Occipital lobe (tissue), 2 donors: Measurements from ENCODE around the gene DGCR8. TPM values are rescaled to one million over a fixed set of nuclear protein-coding genes. Genes with fewer than 3 reads are reported as not detected.
A peak's percentile ranks its signal among the peaks of the same experiment; 100 is the strongest.

ENCODE experiments used
- DNase-seq: peaks from one replicate; lab custom pipeline; 2025; lab: John Stamatoyannopoulos, UW
- total RNA-seq: library from RNA; depleted of rRNA; stranded (reverse); fragments of >200 nt; gene quantifications from one replicate; pipeline ENCODE4 v1.2.3, GENCODE V29; 2014

The DGCR8 gene
- total RNA-seq, 1 donor from 2014 or later, result 37.0 TPM

DNA sequence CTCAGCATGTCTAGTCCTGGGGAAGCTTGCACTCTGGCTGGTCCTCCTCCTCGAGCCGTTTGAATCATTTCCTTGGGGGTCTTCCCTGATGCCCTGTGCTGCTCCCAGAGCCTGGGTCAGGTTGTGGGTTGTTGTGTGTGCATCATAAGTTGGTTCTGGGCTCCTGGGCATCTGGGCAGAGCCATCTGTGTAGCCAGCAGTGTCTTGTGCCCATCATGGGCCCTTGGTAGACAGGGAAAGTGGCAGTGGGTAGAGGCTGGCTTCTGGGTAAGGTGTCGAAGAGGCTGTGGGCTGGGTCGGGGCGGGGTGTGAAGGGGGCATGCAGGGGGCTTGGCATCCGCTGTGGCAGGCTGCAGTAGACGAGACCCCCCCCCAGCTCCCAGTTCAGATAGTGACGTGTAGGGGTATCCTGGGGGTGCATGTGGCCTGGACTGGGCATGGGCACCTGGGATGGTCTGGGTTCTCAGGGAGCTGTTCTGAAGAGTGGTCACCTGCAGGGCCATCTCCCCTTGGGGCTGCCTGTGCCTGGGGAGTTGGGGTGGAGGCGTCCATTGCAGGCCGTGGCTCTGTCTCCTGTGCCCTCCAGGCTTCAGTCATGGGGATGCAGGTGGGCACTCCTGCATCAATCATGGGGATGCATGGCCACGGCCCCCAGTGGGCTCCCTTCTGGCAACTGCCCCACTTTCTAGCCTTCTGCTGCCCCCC is 44.2 kb downstream of the DGCR8 start:
- DNase-seq, result no peak

DNA sequence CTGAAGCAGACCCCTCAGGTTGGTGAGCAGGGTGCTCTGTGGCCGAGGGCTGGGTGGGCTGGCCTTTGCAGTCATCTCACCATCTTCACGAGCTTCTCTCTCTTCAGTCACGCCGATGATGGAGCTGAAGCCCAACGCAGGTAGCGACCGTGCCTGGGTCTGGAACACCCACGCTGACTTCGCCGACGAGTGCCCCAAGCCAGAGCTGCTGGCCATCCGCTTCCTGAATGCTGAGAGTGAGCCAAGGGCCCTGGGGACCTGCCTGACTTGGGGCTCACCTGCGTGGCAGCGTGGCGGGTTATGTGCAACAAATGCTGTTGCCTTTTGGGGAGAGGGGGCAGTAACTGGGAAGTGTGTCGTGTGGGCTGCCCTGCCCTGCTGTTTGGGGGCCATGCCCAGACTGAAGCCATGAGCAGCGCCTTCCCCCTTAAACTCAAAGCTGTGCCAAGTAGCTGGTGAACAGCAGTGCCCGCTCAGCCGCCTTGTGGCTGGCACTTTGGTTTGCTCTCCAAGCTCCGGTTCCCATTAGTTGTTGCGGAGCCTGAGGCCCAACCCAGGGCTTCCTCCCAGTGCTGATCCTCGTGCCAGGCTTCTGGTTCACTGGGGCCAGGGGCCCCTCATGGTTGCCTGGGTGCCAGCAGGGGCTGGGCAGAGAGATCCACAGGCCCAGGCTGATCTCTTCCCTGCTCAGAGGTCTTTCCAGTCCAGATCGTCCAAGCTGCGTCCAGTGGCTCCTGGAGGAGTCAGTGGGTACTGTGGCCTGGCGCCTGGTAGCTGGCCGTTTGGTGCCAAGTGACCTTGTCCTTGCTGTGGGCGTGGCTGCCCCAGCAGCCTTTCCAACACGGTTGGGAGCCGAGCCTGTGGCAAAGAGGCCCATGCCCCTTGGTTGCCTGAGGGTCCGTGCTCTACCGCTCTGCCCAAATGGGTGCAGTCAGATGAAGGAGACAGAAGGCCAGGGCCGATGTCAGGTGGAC is 45.4 kb downstream of the DGCR8 start:
- no peak for DNase-seq

DNA sequence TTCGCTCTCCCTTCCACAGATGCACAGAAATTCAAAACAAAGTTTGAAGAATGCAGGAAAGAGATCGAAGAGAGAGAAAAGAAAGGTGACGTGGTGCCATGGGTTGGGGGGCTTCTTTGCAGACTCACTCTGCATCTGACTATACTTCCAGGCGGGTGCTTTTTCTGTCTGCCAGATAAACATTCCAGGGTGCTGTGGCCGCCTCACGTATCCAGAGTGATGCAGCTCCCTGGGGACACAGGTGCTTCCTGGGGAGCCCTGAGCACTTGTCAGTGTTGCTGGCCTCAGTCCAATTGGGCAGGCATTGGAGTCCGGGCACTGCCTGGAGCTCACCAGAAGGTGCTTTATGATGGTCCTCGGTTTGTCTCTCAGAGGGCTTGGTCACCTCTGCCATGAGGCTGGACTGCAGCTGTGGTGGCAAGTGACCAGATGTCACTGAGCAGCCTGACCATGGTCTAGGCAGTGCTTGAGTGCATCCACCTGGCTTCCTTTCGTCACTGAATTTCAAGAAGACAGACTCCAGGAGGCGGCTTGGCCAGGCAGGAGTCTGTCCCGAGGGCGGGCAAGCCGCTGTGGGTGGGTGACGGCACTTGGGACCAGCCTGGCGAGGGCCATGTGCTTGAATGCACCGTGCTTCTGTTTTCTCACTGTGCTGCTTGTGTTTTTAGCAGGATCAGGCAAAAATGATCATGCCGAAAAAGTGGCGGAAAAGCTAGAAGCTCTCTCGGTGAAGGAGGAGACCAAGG is 46.4 kb downstream of the DGCR8 start:
- no peak for DNase-seq

DNA sequence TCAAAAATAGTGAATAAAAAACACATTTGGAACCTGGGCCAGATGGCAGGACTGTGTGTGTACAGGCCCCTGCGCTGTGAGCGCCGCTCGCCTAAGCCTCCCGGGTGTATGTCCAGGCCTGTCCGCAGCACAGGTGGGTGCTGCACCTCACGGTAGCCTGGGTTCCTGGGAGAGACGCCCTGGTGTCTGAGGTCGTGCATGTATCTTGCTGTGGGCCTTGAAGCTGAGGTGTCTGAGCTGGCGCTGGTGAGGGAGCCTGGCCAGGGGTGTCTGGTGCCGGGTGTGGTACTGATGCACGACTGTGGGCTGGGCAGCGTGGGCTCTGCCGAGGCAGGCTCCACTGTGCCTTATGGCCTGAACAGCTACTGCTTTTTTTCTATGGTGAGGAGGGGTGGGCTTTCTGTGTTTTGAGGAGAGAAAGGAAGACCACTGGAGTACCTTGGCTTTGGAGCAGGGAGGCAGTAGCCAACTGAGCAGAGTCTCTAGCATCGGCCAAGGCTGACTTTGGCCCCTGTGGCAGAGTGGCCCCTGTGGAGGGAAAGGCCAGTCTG is 47.4 kb downstream of the DGCR8 start:
- no peak for DNase-seq

DNA sequence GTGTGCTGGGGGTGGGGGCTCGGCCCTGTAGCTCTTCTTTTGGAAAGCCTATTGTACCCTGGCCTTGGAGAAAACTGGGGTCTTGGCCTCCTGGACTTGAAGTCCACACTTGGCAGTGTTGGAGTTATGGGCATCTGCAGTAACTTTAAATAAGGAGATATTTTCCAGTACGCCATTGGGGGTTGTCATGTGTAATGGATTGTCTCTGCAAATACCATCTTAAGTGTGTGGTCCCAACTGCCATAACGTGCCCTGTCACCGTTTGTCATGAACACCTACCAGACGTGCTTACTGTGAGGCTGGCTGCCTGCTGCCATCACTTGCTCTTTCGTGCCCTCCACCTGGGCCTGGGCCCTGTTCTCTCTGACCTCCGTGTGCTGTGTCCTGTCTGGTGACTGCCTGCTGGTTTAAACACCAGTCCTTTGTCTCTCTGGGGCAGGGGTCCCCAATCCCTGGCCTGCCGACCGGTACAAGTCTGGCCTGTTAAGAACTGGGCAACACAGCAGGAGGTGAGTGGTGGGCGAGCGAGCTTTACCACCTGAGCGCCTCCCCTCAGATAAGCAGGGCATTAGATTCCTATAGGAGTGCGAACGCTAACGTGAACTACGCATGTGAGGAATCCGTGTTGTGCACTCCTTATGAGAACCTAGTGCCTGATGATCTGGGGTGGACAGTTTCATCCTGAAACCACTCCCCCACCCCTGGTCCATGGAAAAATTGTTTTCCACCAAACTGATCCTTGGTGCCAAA is 48.0 kb downstream of the DGCR8 start:
- no peak for DNase-seq

DNA sequence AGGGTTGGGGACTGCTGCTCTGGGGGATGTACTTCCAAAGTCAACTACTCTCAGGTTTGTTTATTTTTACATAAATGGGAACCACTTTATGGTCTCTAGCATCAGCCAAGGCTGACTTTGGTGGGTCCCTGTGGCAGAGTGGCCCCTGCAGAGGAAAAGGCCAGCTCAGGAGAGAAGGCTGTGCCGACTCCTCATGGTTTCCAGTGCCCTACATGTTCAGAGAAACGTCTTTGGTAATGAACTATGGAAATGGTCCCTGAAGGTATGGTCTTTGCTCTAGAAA is 48.5 kb downstream of the DGCR8 start:
- no peak for DNase-seq

DNA sequence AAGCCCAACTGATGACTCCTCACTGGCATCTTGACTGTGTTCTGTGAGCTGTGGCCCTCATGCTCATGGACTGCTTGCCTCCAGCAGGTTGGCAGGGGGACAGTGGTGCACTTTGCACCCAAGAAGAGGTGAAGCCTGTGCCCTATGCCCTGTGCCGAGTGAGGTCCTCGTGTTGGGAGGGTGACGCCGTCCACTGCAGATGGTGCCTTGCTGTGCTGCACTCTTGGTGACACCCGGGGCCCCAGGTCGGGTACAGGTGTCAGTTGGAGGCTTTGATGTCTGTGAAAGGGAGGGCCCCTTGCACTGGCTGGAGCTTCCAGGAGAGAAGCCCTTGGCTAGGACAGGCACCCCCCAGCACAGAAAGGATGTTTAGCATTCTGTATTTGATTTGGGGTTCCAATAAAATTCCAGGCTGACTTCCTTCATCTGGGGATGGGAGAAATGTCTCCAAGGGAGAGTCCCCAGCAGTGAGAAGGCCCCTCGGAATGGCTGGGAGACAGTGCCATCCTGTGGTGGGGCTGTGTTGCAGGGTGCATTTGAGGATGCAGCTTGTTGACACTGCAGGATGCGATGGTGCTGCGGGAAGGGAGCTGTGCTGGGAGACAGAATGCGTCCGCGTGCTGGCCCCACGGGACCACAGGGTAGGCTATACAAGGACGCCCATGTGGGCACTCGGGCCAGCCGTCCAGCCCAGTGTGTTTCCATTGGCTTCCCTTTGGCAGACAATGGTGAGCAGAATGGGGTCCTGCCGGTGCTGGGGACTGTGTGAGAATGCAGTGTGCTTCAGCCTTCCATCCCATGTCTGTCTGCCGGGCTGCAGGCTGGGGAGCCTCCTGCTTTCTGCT is 49.1 kb downstream of the DGCR8 start:
- DNase-seq, result no peak

DNA sequence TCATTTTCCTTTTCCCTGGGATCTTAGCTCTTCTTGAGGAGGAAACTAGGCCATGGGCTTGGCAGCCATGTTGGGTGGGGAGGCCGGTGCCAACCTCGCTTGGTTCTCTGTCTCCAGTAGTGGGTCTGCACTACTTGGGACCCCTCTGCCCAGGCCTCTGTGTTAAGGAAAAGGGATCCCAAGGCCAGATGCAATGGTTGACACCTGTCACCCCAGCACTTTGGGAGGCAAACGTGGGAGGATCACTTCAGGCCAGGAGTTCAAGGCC is 49.6 kb downstream of the DGCR8 start:
- DNase-seq, result no peak

DNA sequence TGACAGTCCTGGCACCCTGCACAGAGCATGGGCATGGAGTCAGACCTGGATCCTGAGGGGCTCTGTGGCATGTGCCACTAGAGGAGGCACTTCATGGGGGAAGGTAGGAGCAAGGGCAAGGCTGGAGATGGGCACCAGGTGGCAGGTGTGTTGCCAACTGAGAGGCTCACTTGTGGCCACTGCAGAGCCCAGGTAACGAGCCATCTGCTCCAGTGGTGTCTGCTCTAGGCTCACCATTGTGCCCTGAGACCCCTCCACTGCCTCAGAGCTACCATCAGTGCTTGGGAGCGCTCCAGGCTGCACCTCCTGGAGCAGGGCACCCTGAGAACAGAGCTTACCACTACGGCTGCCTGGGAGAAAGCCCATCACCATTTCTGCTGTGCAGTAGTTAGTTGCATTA is 50.3 kb downstream of the DGCR8 start:
- DNase-seq, result no peak

DNA sequence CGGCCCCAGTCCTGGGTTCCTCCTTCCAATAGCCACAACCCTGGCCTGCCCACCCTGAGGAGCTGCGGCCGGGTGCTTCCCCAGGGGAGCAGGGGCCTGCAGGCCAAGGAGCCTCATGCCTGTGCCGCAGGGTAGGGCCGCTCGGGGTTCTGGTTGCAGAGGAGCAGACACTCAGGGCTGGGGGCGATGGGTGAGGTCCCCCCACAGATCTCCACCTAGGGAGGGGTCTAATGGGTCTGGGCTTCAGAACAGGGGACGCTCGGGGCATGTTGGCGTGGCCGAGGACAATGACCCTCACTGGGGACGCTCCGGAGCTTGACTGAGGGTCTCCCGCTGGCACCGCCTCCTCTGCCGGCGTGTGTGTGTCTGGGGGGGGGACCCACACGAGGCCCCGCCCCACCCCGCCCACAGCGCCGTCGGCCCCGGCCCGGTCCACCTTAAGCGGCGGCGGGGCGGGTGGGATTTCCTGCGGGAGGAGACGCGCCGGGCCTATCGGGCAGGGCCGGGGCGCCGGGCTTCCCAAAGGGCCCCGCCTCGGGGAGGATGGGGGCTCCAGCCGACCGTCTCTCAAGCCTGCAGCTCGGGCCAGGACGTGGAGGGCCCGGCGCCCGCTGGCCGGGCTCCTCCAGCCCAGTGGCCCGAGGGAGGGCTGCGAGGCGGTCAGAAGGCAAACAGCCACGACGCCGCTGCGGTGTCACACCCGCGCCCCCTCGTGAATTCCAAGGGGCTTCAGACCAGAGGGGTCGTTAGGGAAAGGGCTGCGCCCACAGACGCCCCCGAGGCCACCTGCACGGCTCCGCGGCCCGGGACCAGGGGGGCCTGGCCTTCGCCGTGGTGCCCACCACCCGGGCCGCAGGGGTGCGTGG is 50.9 kb downstream of the DGCR8 start:
- DNase-seq, result peak; percentile 76

DNA sequence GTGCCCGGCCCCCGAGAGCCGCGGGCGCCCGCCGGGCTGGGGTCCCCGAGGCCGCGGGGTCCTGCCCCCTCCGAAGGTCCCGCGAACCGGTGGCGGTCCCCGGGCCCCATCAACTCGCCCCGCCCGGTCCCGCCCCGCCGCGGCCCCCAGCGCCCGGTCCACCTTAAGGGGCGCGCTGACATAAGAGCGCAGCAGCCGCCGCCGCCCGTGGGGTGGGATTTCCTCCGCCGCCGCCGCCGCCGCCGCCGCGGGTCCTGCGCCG is 51.5 kb downstream of the DGCR8 start, which contains the start of gene ZDHHC8:
Gene ZDHHC8 (plus strand): TSS at position 208 of the 262 bp plus-strand sequence. CDS start 144 bp downstream, outside the sequence.
- DNase-seq, result no peak

DNA sequence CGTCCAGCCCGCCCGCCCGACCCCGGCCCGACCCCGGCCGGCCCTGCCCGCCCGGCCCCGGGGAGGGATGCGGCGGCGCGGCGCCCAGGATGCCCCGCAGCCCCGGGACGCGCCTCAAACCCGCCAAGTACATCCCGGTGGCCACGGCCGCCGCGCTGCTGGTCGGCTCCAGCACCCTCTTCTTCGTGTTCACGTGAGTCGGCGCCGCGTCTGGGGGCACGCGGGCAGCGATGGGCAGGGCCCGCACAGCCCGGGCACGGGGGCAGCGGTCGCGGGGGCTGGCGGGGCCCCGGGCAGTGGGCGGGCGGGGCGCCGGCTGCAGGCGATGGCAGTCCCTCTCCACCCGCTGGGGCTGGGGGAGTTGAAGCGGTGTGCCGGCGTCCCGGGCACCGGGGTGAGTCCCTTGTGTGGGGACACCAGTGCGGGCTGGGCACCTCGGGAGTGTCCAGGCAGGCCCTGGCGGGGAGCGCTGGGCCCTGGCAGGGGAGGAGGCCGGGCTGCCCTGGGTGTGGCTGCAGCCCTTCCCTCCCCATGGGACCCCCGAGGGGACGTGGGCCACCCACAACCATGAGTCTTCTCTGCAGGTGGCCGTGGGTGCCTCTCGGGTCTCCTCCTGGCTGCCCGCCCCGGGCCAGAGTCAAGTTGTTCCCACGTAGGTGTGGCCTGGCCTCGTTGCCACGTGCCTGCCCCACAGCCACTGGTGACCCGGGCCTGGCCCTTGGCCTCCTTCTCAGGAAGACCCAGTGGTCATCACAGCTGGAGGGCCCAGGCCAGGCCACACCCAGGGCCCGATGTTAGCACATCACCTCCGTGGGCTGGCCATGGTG is 52.0 kb downstream of the DGCR8 start:
- DNase-seq, result no peak

DNA sequence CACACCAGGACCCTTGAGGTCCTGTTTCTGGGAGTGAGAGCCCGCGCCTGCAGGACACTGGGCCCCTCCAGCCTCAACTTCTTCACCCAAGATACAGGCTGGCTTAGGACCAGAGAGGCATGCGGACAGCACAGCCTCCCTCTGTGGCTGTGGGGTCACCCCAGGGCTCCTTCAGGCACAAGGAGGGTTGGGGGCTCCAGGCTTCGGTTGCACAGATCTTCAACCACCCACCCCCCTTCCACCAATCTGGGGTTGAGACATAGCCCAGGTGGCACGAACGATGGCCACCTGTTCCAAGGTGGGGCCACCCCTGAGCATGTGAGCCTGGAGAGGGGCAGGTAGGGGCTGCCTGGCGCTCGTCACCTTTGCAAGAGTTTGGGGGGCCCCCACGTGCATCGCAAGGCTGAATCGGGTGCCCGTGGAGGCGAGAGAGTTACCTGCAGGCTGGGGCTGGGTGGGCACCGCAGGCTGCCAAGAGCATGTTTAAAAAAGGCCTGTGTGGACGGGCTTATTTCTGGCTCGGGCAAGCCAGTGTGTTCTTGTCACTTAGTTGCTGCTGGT is 52.7 kb downstream of the DGCR8 start:
- DNase-seq, result no peak

DNA sequence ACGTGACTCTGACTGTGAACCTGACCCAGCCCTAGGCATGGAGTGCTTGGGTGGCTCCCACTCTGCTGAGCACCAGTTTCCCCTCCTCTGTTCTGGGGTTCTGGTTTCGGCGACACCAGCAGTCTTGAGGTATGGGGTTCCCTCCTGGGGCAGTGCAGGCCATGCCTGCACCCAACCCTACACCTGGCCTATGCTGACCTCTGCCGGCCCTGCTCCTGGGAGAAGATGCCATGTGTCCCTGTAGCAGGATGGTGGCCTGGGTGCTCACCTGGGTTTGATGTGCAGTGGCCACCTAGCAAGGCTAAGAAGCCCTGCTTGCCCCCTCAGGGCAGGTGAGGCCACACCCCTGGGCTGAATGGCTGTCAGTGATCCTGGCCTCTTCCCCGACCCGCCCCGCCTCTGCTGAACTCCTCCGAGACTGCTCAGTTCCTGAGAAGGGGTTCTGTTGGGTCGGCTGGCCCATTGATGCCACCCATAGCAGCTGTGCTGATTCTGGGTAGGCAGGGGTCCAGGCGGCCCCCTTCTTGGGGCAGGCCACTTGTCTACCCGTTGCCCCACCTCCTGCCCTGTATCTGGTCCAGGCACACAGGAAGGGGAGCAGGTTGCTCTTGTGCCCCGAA is 54.0 kb downstream of the DGCR8 start:
- no peak for DNase-seq

DNA sequence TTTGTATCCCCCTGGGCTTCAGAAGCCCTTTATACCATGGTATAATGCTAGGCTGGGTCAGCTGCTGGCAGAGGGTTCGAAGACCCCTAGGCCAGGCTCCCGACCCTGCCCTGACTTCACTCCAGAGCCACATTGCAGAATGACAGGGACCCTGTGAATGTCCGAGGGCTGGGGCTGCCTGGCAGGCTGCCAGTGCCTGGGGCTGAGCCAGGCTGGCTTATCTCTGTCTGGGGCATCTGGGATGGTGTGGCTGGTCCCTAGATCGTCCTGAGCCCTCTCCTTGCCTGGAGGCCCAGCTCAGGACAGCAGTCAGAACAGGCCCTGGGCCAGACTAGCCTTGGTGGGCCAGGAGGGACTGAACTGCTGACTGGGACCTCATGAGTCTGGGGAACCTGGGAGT is 55.2 kb downstream of the DGCR8 start:
- DNase-seq, result no peak

DNA sequence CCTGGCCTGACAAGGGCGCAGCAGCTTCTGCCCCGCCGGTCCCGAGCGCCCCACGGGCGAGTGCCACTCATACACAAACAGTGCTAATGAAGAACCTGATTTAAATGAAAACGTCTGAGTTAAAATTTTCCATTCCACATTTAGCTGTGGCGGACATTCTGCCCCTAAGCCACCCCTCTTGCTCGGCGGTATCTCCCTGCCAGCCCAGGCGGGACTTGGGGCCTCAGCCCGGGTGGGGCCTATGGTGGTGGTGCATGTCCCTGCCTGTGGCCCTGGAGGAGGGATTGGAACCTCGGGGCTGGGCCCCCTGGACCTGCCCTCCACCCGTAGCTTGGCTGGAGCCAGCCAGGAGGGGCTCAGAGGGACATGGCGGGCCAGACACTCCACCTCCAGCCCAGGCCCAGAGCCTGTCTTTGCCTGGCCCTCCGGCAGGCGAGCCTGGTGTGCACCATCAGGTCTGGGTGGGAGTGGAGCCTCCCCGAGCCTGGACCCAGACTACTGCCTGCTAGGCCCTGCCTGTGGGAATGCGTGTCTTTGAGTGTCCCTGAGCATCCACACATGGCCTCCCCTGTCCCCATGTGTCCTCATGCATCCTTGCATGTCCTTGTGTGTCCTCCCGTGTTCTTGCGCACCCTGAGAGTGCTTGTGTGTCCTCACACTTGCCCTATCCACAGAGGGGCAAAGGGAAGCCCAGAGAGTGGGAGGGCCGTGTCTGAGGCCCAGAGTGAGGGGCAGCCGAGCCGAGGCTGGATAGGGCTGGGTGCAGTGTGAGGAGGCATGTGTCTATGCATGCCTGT is 56.0 kb downstream of the DGCR8 start:
- DNase-seq, result no peak

DNA sequence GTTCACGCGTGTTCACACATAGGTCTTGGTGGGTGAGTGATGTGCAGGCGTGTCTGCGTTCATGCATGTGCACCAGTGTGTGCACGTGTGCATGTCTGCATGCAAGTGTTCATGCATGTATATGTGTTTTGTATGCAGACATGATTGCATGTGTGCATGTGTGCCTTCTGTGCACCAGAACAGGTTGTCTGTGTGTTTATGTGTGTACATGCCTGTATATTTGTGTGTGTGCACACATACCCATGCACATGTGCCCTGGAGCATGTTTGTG is 56.5 kb downstream of the DGCR8 start:
- DNase-seq, result no peak

DNA sequence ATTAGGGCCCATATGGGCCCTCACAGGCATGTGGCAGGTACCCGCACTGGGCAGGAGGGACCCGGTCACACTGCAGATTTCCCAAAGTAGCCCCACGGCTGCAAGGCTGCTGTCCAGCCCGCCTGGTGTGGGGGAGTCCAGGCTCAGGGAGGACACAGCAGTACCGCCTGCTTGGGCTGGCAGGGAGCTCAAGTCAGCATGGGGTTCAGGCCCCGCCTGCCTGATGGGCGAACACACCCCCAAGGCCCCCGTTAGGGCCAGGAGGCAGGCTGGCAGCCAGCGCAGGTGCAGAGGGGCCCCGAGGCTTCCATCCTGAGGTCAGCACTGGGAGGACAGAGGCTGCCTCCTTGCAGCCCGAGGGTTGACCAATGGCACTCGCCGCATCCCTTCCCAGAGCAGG is 57.1 kb downstream of the DGCR8 start:
- DNase-seq, result no peak
